NT2/D1 (cell line): ENCODE results near the gene PLA2G4D.

Source experiments
- DNase-seq: peaks from one replicate; pipeline ENCODE4 v3.0.0-alpha.2; 2011; ENCODE audit warnings: low read depth, low spot score
- H3K27me3 ChIP-seq: 2 replicates; pipeline ENCODE4 v1.6.0; 2011; ENCODE audit warnings: mild to moderate bottlenecking; ENCODE audit not compliant: insufficient read length, insufficient read depth
- H3K36me3 ChIP-seq: 2 replicates; pipeline ENCODE4 v1.6.1; 2011; ENCODE audit warnings: mild to moderate bottlenecking, low read length, mixed read lengths; ENCODE audit not compliant: insufficient read depth, insufficient read length
- H3K4me1 ChIP-seq: 2 replicates; pipeline ENCODE4 v1.5.1; 2011; ENCODE audit not compliant: insufficient read depth, insufficient read length
- H3K4me3 ChIP-seq: 2 replicates; pipeline ENCODE4 v1.5.1; 2011; ENCODE audit warnings: low read depth; ENCODE audit not compliant: insufficient read length
- H3K9ac ChIP-seq: 2 replicates; pipeline ENCODE4 v1.6.0; 2011; ENCODE audit warnings: low read depth; ENCODE audit not compliant: insufficient read length
- H3K9me3 ChIP-seq: 2 replicates; pipeline ENCODE4 v1.5.1; 2011; ENCODE audit warnings: mild to moderate bottlenecking, low read length; ENCODE audit not compliant: insufficient read depth
- SUZ12 ChIP-seq: IDR thresholded peaks from 2 replicates; pipeline ENCODE4 v1.6.1; 2011; ENCODE audit not compliant: insufficient read length, insufficient read depth; ENCODE audit errors: extremely low read depth
- YY1 ChIP-seq: IDR thresholded peaks from 2 replicates; pipeline ENCODE4 v1.6.1; 2011; ENCODE audit not compliant: insufficient read length, insufficient read depth
- ZNF274 ChIP-seq: IDR thresholded peaks from 2 replicates; pipeline ENCODE4 v1.6.1; 2011; ENCODE audit warnings: mild to moderate bottlenecking, low read depth, low read length

PLA2G4D gene

GRCh38 chr15:42083916-42084315 lies 10.4 kb downstream of the PLA2G4D start:
- H3K9ac ChIP-seq, result no peak overlapping the region
- no peaks in the 10 kb centered on the region for H3K36me3 ChIP-seq
- H3K4me3 ChIP-seq, result no peak overlapping the region
- H3K4me1 ChIP-seq, result peaks cover 11% of the 10 kb centered on the region
- H3K9me3 ChIP-seq, result no peaks in the 10 kb centered on the region
- TF ChIP-seq SUZ12 (no peak), YY1 (no peak), ZNF274 (no peak)
- DNase-seq, result no peak
- peaks cover 6% of the 10 kb centered on the region for H3K27me3 ChIP-seq

GRCh38 chr15:42083605-42083908 lies 10.8 kb downstream of the PLA2G4D start:
- TF ChIP-seq ZNF274 (no peak), SUZ12 (no peak), YY1 (no peak)
- Histone ChIP-seq H3K36me3 (no peaks in the 10 kb centered on the region), H3K4me3 (no peak overlapping the region), H3K4me1 (peaks cover 10% of the 10 kb centered on the region), H3K9me3 (no peaks in the 10 kb centered on the region), H3K27me3 (peaks cover 6% of the 10 kb centered on the region), H3K9ac (no peak overlapping the region)
- no peak for DNase-seq

GRCh38 chr15:42082823-42083604 lies 11.3 kb downstream of the PLA2G4D start:
- H3K4me1 ChIP-seq, result peaks cover 9% of the 10 kb centered on the region
- no peaks in the 10 kb centered on the region for H3K36me3 ChIP-seq
- TF ChIP-seq YY1 (no peak), ZNF274 (no peak), SUZ12 (no peak)
- peaks cover 6% of the 10 kb centered on the region for H3K27me3 ChIP-seq
- no peak overlapping the region for H3K4me3 ChIP-seq
- no peak for DNase-seq
- no peaks in the 10 kb centered on the region for H3K9me3 ChIP-seq
- no peak overlapping the region for H3K9ac ChIP-seq

GRCh38 chr15:42082141-42082540 lies 12.2 kb downstream of the PLA2G4D start:
- no peak for DNase-seq
- TF ChIP-seq SUZ12 (no peak), YY1 (no peak), ZNF274 (no peak)
- peaks cover 6% of the 10 kb centered on the region for H3K27me3 ChIP-seq

GRCh38 chr15:42080919-42081830 lies 13.2 kb downstream of the PLA2G4D start:
- H3K4me3 ChIP-seq, result no peak overlapping the region
- H3K4me1 ChIP-seq, result peaks cover 9% of the 10 kb centered on the region
- no peak for DNase-seq
- H3K9me3 ChIP-seq, result no peaks in the 10 kb centered on the region
- H3K36me3 ChIP-seq, result no peaks in the 10 kb centered on the region
- TF ChIP-seq YY1 (no peak), SUZ12 (no peak), ZNF274 (no peak)
- peaks cover 6% of the 10 kb centered on the region for H3K27me3 ChIP-seq
- no peak overlapping the region for H3K9ac ChIP-seq

More at GRCh38 chr15:42082141-42082540, 12.2 kb downstream of the PLA2G4D start:
- no peaks in the 10 kb centered on the region for H3K9me3 ChIP-seq
- no peaks in the 10 kb centered on the region for H3K36me3 ChIP-seq
- no peak overlapping the region for H3K4me3 ChIP-seq
- no peak overlapping the region for H3K9ac ChIP-seq
- H3K4me1 ChIP-seq, result peaks cover 9% of the 10 kb centered on the region

- TF ChIP-seq SUZ12, result no peak
- no peak for TF ChIP-seq YY1
- no peak for TF ChIP-seq ZNF274
- Histone ChIP-seq H3K27me3 (peaks cover 6% of the 10 kb centered on the region), H3K4me1 (peaks cover 9% of the 10 kb centered on the region), H3K9ac (no peak overlapping the region), H3K36me3 (no peaks in the 10 kb centered on the region), H3K9me3 (no peaks in the 10 kb centered on the region), H3K4me3 (no peak overlapping the region)
- DNase-seq, result no peak
These were observed 14.0 kb downstream of the PLA2G4D start for GRCh38 chr15:42080186-42080918.

- no peak for TF ChIP-seq SUZ12
- no peak for TF ChIP-seq YY1
- TF ChIP-seq ZNF274, result no peak
- Histone ChIP-seq H3K27me3 (peaks cover 6% of the 10 kb centered on the region), H3K4me1 (peaks cover 9% of the 10 kb centered on the region), H3K36me3 (no peaks in the 10 kb centered on the region), H3K9ac (no peak overlapping the region), H3K9me3 (no peaks in the 10 kb centered on the region), H3K4me3 (no peak overlapping the region)
- DNase-seq, result no peak
These were observed 14.9 kb downstream of the PLA2G4D start for GRCh38 chr15:42079401-42079908.
